Medulla oblongata (tissue), 1 donor: ENCODE data around the gene RPS6KA5.
A peak's percentile ranks its signal among the peaks of the same experiment; 100 is the strongest.
"Not testable (repeated sequence)": the region's sequence is repeated elsewhere in the genome, so short reads cannot be mapped to it uniquely, and the experiment has no call there.

Source experiments
- DNase-seq: peaks from one replicate; pipeline ENCODE4 v3.0.0-alpha.2; 2015; ENCODE audit errors: extremely low spot score

RPS6KA5 gene

GRCh38 chr14:91067186-91067585 is 6.7 kb upstream of the RPS6KA5 start:
- no peak for DNase-seq

- no peak for DNase-seq
Observed at GRCh38 chr14:91065266-91065665, 4.8 kb upstream of the RPS6KA5 start.

- no peak for DNase-seq
Observed at GRCh38 chr14:91063119-91063518, 2.7 kb upstream of the RPS6KA5 start.

GRCh38 chr14:91062600-91062999 is 2.2 kb upstream of the RPS6KA5 start:
- no peak for DNase-seq

DNA sequence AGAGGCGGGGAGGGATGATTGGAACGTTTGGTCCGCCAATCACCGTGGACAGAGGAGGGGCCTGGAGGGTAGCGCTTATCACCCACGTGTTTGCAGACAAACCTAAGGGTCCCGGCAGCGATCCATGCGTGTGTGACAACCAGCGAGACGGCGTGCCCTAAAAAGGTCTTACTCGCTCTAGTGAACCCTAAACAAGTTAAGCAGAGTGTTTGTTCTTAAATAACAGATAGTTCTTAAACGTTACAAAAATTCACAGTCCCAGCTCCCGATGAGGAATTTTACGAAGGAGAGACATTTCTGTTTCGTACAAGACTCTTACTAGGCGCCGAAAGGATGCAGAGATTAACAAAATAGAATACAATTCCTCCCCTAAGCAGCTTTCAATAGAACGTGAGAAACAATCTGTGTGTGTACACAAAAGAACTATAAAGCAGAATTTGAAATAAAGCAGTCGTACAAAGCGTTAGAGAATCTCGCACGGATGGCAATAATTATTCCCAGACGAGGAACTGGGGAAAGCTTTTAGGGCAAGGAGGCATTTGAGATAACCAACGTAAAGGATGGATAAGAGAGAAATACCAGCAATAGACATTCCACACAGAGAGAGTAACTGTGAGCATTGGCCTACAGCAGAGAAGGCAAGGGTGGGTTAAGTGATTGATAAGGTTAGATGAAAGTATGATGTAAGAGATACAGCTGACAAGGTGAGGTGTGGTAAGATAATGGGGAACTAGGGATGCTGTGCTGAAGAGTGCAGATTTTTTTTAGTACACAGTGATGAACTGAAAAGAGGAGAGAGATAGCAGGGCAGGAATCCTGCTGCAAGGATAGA is 831 bp upstream of the RPS6KA5 start:
- DNase-seq, result no peak

- peak; percentile 34 for DNase-seq
Observed at GRCh38 chr14:91059576-91060350, 678 bp downstream of the RPS6KA5 start.

- DNase-seq, result peak; percentile 23
Observed at GRCh38 chr14:91058042-91058581, 2.3 kb downstream of the RPS6KA5 start.

GRCh38 chr14:91056361-91056760 is 4.1 kb downstream of the RPS6KA5 start:
- no peak for DNase-seq

DNA sequence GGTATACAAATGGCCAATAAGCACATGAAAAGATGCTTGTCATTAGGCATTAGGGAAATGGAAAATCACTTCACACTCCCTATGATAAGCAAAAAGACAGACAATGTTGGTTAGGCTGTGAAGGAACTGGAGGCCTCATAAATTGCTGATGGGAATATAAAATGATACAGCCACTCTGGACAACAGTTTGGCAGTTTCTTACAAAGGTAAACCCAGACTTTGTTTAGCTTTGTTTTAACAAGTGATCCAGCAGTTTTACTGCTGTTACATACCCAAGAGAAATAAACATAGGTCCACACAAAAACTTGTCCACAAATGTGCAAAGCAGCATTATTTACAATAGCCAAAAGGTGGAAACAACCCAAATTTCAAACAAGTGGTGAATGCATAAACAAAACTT is 5.4 kb downstream of the RPS6KA5 start:
- no peak for DNase-seq

GRCh38 chr14:91048676-91049075 is 11.8 kb downstream of the RPS6KA5 start:
- no peak for DNase-seq

DNA sequence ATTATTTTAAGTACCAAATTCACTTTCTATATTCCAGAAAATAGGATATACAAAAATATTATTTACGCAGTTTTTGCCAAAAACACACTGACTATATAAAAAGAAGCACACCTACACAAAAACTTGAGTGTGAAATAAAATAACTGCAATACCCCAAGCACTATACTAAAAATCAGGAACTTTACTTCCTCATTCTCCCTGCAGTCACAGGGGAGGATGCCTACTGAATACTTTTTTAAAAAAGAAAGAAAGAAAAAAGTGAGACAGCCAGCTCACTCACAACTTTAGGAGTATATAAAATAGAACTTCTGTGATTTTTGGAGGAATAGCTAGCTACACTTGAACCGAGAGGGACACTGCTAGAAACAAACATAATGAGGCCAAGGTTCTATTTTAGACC is 12.2 kb downstream of the RPS6KA5 start:
- no peak for DNase-seq

- no peak for DNase-seq
Observed at GRCh38 chr14:91047174-91047753, 13.2 kb downstream of the RPS6KA5 start.

- no peak for DNase-seq
Observed at GRCh38 chr14:91046488-91047072, 13.9 kb downstream of the RPS6KA5 start.

GRCh38 chr14:91041450-91041849 is 19.0 kb downstream of the RPS6KA5 start:
- no peak for DNase-seq

GRCh38 chr14:91040545-91040944 is 19.9 kb downstream of the RPS6KA5 start:
- DNase-seq, result no peak

DNA sequence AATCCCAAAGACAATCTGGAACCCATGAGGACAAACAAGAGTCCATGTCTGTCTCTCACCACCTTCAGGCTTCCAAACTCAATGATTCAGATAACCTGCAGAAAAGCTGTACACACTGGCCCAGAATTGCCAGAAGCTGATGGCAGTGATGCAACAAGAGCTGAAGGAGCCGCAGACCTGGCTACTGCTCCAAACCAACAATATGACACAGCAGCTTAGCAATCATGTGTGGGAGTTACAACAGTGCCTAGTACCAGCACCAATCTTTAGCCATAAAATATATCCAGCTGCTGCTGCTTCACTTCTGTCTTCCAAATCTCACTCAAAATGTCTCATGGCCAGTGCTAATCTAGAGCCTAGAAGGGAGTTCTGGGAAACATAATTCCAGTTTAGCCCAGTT is 22.0 kb downstream of the RPS6KA5 start:
- DNase-seq, result no peak

GRCh38 chr14:91036741-91037469 is 23.5 kb downstream of the RPS6KA5 start:
- no peak for DNase-seq

GRCh38 chr14:91035855-91036254 is 24.6 kb downstream of the RPS6KA5 start:
- no peak for DNase-seq

DNA sequence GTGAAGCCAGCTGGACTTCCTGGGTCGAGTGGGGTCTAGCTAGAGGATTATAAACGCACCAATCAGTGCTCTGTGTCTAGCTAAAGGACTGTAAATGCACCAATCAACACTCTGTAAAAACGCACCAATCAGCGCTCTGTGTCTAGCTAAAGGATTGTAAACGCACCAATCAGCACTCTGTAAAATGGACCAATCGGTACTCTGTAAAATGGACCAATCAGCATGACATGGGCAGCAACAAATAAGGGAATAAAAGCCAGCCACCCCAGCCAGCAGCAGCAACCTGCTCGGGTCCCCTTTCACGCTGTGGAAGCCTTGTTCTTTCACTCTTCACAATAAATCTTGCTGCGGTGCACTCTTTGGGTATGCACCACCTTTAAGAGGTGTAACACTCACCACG is 26.1 kb downstream of the RPS6KA5 start:
- not testable (repeated sequence) for DNase-seq

- no peak for DNase-seq
Observed at GRCh38 chr14:91032248-91032647, 28.2 kb downstream of the RPS6KA5 start.

- no peak for DNase-seq
Observed at GRCh38 chr14:91031666-91032065, 28.8 kb downstream of the RPS6KA5 start.
